Gastrocnemius medialis (tissue), 4 donors: ENCODE data around the gene XPO6. TPM values are rescaled to one million over a fixed set of nuclear protein-coding genes. Genes with fewer than 3 reads are reported as not detected.

ENCODE experiments used
- ATAC-seq, 2 donors: fragments of 150-250 bp; one replicate each; pipeline ENCODE4 v1.9.1; 2016
- DNase-seq, 2 donors: peaks; one replicate each; pipeline ENCODE4 v3.0.0-alpha.2; 2019
- H3K27ac ChIP-seq, 4 donors: fragments of 200-600 bp; sonication (generic); 1 replicate in 1 of 4; 2 replicates in 3 of 4; pipeline ENCODE4 v1.5.1; 2016 to 2018; ENCODE audit warnings: mild to moderate bottlenecking in 2 of 4, moderate library complexity in 1 of 4
- H3K27me3 ChIP-seq, 3 donors: fragments of 200-600 bp; sonication (generic) in 2 of 3; 1 replicate in 1 of 3; 2 replicates in 2 of 3; pipeline versions ENCODE4 v1.5.1 to v1.6.0; 2016 to 2019; ENCODE audit warnings: mild to moderate bottlenecking in 1 of 3, moderate library complexity in 1 of 3
- H3K36me3 ChIP-seq, 2 donors: fragments of 200-600 bp; sonication (generic) in 1 of 2; one replicate each; pipeline ENCODE4 v1.5.1; 2017 to 2018
- H3K4me1 ChIP-seq, 2 donors: fragments of 200-600 bp; sonication (generic) in 1 of 2; one replicate each; pipeline ENCODE4 v1.5.1; 2016 to 2017; ENCODE audit warnings: mild to moderate bottlenecking in 2 of 2
- H3K4me3 ChIP-seq, 4 donors: fragments of 200-600 bp; sonication (generic) in 3 of 4; 1 replicate in 1 of 4; 2 replicates in 3 of 4; pipeline ENCODE4 v1.5.1; 2016 to 2019; ENCODE audit warnings: mild to moderate bottlenecking in 2 of 4
- H3K9me3 ChIP-seq, 3 donors: fragments of 200-600 bp; sonication (generic) in 2 of 3; 1 replicate in 1 of 3; 2 replicates in 2 of 3; pipeline ENCODE4 v1.5.1; 2016 to 2019
- CTCF ChIP-seq, 5 experiments: fragments of 450-650 bp in 3 of 5; fragments of 200-600 bp in 2 of 5; sonication (generic) in 2 of 5; IDR thresholded peaks in 4 of 5; conservative IDR thresholded peaks in 1 of 5; 1 replicate in 4 of 5; 2 replicates in 1 of 5; pipeline ENCODE4 v1.5.1; 2016 to 2019; ENCODE audit warnings: antibody characterized with exemption in 5 of 5, mild to moderate bottlenecking in 3 of 5, moderate library complexity in 3 of 5
- POLR2A ChIP-seq, 2 donors: fragments of 450-650 bp; IDR thresholded peaks; one replicate each; pipeline ENCODE4 v1.6.1; 2017; ENCODE audit warnings: antibody characterized with exemption in 2 of 2, mild to moderate bottlenecking in 2 of 2, moderate library complexity in 2 of 2
- in situ Hi-C, 4 donors: fragments of 200-750 bp; cut with MboI; loops; one replicate each; pipeline versions ENCODE4 v1.15.0 to v1.8.0; 2017; ENCODE audit warnings: low sequenced_read_pairs in 4 of 4
- intact Hi-C: fragments of 100-400 bp; cut with DNase I; formaldehyde crosslinking; loops from one replicate; pipeline ENCODE4 v1.15.1; 2023; ENCODE audit warnings: low total_unique reads
- total RNA-seq, 4 donors: library from RNA; depleted of rRNA; stranded (reverse); fragments of >200 nt; gene quantifications; one replicate each; pipeline versions ENCODE4 v1.1.0 to v1.2.3, GENCODE V29; 2016

Gene XPO6
- total RNA-seq, 4 donors from 2014 or later: 20.9 to 40.1 (median 29.6) TPM

- Histone ChIP-seq H3K27me3 (no peaks in the 10 kb centered on the region), H3K4me3 (no peak overlapping the region), H3K27ac (no peak overlapping the region), H3K4me1 (peaks cover 0 to 7% of the 10 kb centered on the region in 2 donors), H3K9me3 (no peaks in the 10 kb centered on the region), H3K36me3 (no peaks in the 10 kb centered on the region)
- in situ Hi-C loops: no loop called here
- TF ChIP-seq POLR2A (IDR thresholded peaks at IDR 0.05) (no peak), CTCF (IDR thresholded peaks at IDR 0.05 in 4 of 5, conservative IDR thresholded peaks at IDR 0.05 in 1 of 5) (no peak)
- no peak for DNase-seq
- no peak for ATAC-seq
- intact Hi-C loops: no loop called here
These were observed 23.5 kb downstream of the XPO6 start for GRCh38 chr16:28188085-28188916.

GRCh38 chr16:28187595-28188004 lies 24.2 kb downstream of the XPO6 start:
- H3K4me3 ChIP-seq: no peak overlapping the region
- TF ChIP-seq CTCF (IDR thresholded peaks at IDR 0.05 in 4 of 5, conservative IDR thresholded peaks at IDR 0.05 in 1 of 5): no peak
- intact Hi-C loops: no loop called here
- ATAC-seq: no peak
- peaks cover 0 to 14% of the 10 kb centered on the region in 2 donors for H3K4me1 ChIP-seq
- H3K27me3 ChIP-seq: no peaks in the 10 kb centered on the region
- no peak overlapping the region for H3K27ac ChIP-seq
- in situ Hi-C loops: no loop called here
- no peaks in the 10 kb centered on the region for H3K9me3 ChIP-seq
- no peaks in the 10 kb centered on the region for H3K36me3 ChIP-seq
- no peak for DNase-seq

GRCh38 chr16:28186752-28187151 lies 25.0 kb downstream of the XPO6 start:
- Histone ChIP-seq H3K4me1 (peaks cover 7 to 20% of the 10 kb centered on the region in 2 donors), H3K9me3 (no peaks in the 10 kb centered on the region), H3K27ac (no peak overlapping the region), H3K4me3 (no peak overlapping the region), H3K27me3 (no peaks in the 10 kb centered on the region), H3K36me3 (no peaks in the 10 kb centered on the region)
- intact Hi-C loops: no loop called here
- TF ChIP-seq POLR2A (IDR thresholded peaks at IDR 0.05): no peak
- TF ChIP-seq CTCF (IDR thresholded peaks at IDR 0.05 in 4 of 5, conservative IDR thresholded peaks at IDR 0.05 in 1 of 5): no peak
- ATAC-seq (no peak), DNase-seq (no peak)
- in situ Hi-C loops: no loop called here

GRCh38 chr16:28185696-28186095 lies 26.1 kb downstream of the XPO6 start:
- Histone ChIP-seq H3K27ac (no peak overlapping the region), H3K9me3 (no peaks in the 10 kb centered on the region), H3K36me3 (no peaks in the 10 kb centered on the region), H3K4me1 (peaks cover 17 to 31% of the 10 kb centered on the region in 2 donors), H3K4me3 (no peak overlapping the region), H3K27me3 (no peaks in the 10 kb centered on the region)
- intact Hi-C loops (no loop called here), in situ Hi-C loops (no loop called here)
- TF ChIP-seq POLR2A (IDR thresholded peaks at IDR 0.05) (no peak), CTCF (IDR thresholded peaks at IDR 0.05 in 4 of 5, conservative IDR thresholded peaks at IDR 0.05 in 1 of 5) (no peak)
- no peak for ATAC-seq
- no peak for DNase-seq
